ENCODE results near the gene DNAJC15.

DNA sequence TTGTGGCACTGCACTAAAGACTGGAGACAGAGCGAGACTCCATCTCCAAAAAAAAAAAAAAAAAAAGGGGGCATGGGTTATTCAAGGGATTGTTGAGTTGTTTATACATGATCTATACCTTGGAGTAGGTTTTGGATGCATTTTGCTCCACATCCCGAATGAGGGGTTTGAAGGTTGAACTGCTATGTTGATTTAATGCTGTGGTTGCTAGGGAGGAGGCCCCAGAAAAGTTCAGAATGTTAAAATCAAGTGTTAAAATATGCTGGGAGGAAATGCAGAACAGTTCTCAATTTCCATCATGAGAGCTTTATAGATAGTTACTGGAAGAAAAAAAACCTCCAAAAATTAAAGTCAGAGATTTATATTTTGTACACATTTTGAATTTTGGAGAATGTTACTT, 116.5 kb downstream of the DNAJC15 start:
- TF ChIP-seq CHD1 (IDR thresholded peaks at IDR 0.05; ENCODE audit: low read depth, low read length): no peak
- TF ChIP-seq, protein P1, sequence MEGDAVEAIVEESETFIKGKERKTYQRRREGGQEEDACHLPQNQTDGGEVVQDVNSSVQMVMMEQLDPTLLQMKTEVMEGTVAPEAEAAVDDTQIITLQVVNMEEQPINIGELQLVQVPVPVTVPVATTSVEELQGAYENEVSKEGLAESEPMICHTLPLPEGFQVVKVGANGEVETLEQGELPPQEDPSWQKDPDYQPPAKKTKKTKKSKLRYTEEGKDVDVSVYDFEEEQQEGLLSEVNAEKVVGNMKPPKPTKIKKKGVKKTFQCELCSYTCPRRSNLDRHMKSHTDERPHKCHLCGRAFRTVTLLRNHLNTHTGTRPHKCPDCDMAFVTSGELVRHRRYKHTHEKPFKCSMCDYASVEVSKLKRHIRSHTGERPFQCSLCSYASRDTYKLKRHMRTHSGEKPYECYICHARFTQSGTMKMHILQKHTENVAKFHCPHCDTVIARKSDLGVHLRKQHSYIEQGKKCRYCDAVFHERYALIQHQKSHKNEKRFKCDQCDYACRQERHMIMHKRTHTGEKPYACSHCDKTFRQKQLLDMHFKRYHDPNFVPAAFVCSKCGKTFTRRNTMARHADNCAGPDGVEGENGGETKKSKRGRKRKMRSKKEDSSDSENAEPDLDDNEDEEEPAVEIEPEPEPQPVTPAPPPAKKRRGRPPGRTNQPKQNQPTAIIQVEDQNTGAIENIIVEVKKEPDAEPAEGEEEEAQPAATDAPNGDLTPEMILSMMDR (conservative IDR thresholded peaks at IDR 0.05; ENCODE audit: low read depth, low read length): no peak
